Stimulated activated naive CD8-positive, alpha-beta T cell treated with anti-CD3 and anti-CD28 coated beads, Interleukin-15, Interleukin-2, amounts not matched to agents 100 ng/mL and 50 ng/mL, for 24 hours (primary cell): ENCODE data around the gene OPA1.

Experiments
- H3K27ac Mint-ChIP-seq: one replicate; pipeline ENCODE4 v1.8.0; 2021; ENCODE audit warnings: mild to moderate bottlenecking, mixed read lengths
- H3K27me3 Mint-ChIP-seq: one replicate; pipeline ENCODE4 v1.8.0; 2021; ENCODE audit warnings: mixed read lengths
- H3K36me3 Mint-ChIP-seq: one replicate; pipeline ENCODE4 v1.8.0; 2021; ENCODE audit warnings: low read depth, mixed read lengths
- H3K4me1 Mint-ChIP-seq: one replicate; pipeline ENCODE4 v1.8.0; 2021; ENCODE audit warnings: low read depth, mixed read lengths
- H3K4me3 Mint-ChIP-seq: one replicate; pipeline ENCODE4 v1.8.0; 2021; ENCODE audit warnings: mild to moderate bottlenecking, mixed read lengths
- H3K9me3 Mint-ChIP-seq: one replicate; pipeline ENCODE4 v1.8.0; 2021; ENCODE audit warnings: mixed read lengths

The OPA1 gene

DNA sequence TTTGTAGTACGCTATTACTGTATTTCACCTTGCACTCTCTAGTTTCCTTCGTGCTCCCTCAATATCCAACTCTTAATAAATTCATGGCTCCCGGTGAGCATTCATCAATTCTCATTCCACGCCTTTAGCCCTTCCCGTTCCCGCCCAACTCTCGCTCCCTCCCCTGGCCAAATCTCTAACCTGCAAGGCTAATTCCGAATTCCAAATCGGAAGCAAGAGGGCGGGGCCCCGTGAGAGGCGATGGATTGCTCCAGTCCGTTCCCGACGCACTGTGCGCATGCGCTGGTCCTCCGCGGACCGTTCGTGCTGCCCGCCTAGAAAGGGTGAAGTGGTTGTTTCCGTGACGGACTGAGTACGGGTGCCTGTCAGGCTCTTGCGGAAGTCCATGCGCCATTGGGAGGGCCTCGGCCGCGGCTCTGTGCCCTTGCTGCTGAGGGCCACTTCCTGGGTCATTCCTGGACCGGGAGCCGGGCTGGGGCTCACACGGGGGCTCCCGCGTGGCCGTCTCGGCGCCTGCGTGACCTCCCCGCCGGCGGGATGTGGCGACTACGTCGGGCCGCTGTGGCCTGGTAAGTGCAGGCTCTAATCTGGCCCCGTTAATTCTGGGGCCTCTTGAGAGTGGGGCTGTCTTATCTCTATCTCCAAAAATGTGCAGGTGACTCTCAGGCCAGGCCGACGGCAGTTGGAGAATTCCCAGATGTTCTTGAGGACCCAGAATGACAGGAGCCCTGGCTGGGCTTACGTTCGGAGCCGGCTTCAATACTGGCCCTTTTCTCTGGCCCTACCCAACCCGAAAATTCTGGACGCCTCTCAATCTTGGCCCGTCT, at the start of gene OPA1:
Gene OPA1, plus strand, starts transcription at position 368 of the 827 bp plus-strand sequence. Its CDS starts 170 bp downstream, at position 538.
- peaks cover 27% of the 10 kb centered on the region for H3K36me3 Mint-ChIP-seq
- peak within 1 kb of the TSS; percentile 100 for H3K27ac Mint-ChIP-seq
- H3K27me3 Mint-ChIP-seq, result no peaks in the 10 kb centered on the region
- no peaks in the 10 kb centered on the region for H3K9me3 Mint-ChIP-seq
- H3K4me1 Mint-ChIP-seq, result peaks cover 55% of the 10 kb centered on the region
- H3K4me3 Mint-ChIP-seq, result peak within 1 kb of the TSS; percentile 100

GRCh38 chr3:193544289-193544688, 48.7 kb upstream of the OPA1 start:
- no peaks in the 10 kb centered on the region for H3K36me3 Mint-ChIP-seq
- H3K4me1 Mint-ChIP-seq, result no peaks in the 10 kb centered on the region
- H3K9me3 Mint-ChIP-seq, result peaks cover 13% of the 10 kb centered on the region
- H3K27me3 Mint-ChIP-seq, result no peaks in the 10 kb centered on the region
- no peak overlapping the region for H3K27ac Mint-ChIP-seq
- H3K4me3 Mint-ChIP-seq, result no peak overlapping the region

GRCh38 chr3:193545304-193545703, 47.7 kb upstream of the OPA1 start:
- H3K27me3 Mint-ChIP-seq, result no peaks in the 10 kb centered on the region

GRCh38 chr3:193546129-193546528, 46.9 kb upstream of the OPA1 start:
- peaks cover 13% of the 10 kb centered on the region for H3K9me3 Mint-ChIP-seq
- H3K36me3 Mint-ChIP-seq, result no peaks in the 10 kb centered on the region
- H3K4me1 Mint-ChIP-seq, result no peaks in the 10 kb centered on the region
- H3K27ac Mint-ChIP-seq, result no peak overlapping the region
- no peaks in the 10 kb centered on the region for H3K27me3 Mint-ChIP-seq
- H3K4me3 Mint-ChIP-seq, result no peak overlapping the region

More at GRCh38 chr3:193545304-193545703, 47.7 kb upstream of the OPA1 start:
- Mint-ChIP-seq H3K4me3 (no peak overlapping the region), H3K4me1 (no peaks in the 10 kb centered on the region), H3K27ac (no peak overlapping the region), H3K36me3 (no peaks in the 10 kb centered on the region), H3K9me3 (peaks cover 13% of the 10 kb centered on the region)

DNA sequence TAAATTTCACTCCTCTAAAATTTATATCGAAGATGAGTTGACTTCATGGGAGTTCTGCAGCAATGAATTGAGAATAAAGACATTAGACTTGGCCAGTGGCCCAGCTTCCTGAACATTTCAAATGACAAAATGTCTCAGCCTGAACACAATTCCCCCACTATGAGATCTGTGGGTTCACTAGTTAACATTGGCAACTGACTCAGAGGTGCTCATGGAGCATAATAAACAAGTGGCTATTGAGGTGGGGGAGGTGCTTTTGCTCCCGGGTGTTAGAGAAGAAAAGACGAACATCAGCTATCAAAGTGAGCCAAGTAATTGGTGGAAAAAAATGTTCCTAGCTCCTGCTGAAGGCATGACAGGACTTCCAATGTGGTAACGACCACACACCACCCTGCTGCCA, 44.6 kb upstream of the OPA1 start:
- Mint-ChIP-seq H3K9me3 (peaks cover 13% of the 10 kb centered on the region), H3K4me1 (no peaks in the 10 kb centered on the region), H3K27ac (no peak overlapping the region)

GRCh38 chr3:193552923-193553322, 40.1 kb upstream of the OPA1 start:
- Mint-ChIP-seq H3K36me3 (no peaks in the 10 kb centered on the region), H3K4me1 (no peaks in the 10 kb centered on the region), H3K9me3 (no peaks in the 10 kb centered on the region), H3K27me3 (no peaks in the 10 kb centered on the region), H3K4me3 (no peak overlapping the region), H3K27ac (no peak overlapping the region)

More for the DNA sequence above, 44.6 kb upstream of the OPA1 start:
- H3K36me3 Mint-ChIP-seq, result no peaks in the 10 kb centered on the region
- no peaks in the 10 kb centered on the region for H3K27me3 Mint-ChIP-seq
- H3K4me3 Mint-ChIP-seq, result no peak overlapping the region

DNA sequence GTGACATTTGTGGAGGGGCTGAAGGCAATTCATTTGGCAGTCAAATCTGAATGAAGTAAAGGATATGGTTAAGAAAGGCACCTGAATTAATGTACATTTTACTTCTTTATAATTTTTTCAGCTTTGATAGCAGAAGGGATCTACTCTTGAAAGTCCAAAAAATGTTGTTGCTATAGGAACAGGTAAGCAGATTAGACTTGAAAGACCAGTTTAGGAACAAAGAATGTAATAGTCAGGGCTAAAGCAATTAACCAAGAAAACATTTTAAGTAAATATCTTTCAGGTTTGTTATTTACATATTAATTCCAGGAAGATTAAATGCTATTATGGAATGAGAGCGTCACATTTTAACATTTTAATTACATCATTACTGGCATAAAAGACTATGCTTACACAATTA, 39.4 kb upstream of the OPA1 start:
- no peaks in the 10 kb centered on the region for H3K9me3 Mint-ChIP-seq
- no peak overlapping the region for H3K4me3 Mint-ChIP-seq
- no peak overlapping the region for H3K27ac Mint-ChIP-seq
- no peaks in the 10 kb centered on the region for H3K4me1 Mint-ChIP-seq
- H3K27me3 Mint-ChIP-seq, result no peaks in the 10 kb centered on the region
- H3K36me3 Mint-ChIP-seq, result no peaks in the 10 kb centered on the region

GRCh38 chr3:193554811-193555210, 38.2 kb upstream of the OPA1 start, which contains the start of gene ATP13A4:
Gene ATP13A4 (minus strand): TSS chr3:193554895. CDS start chr3:193554799, 96 bp downstream.
- no peaks in the 10 kb centered on the region for H3K36me3 Mint-ChIP-seq
- no peaks in the 10 kb centered on the region for H3K9me3 Mint-ChIP-seq
- H3K4me1 Mint-ChIP-seq, result no peaks in the 10 kb centered on the region
- H3K27me3 Mint-ChIP-seq, result no peaks in the 10 kb centered on the region
- H3K4me3 Mint-ChIP-seq, result no peak within 1 kb of the TSS
- no peak within 1 kb of the TSS for H3K27ac Mint-ChIP-seq

DNA sequence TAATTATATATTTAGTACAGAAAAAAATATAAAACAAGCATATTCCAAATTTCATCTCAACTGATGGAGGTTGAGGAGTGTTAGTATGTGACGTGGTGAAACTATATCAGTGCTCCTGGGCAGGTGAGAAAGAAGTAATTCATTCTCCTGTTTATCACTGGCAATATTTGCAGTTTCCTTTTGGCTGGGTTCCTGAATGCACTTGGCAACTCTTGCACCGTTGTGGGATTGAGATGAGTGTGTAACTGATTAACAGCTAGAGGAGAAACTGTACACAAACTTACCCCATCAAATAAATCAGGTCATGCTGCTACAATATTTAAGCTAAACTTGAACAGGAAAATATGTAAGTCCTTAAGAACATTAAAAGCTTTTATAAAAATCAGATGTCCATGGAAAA, 36.2 kb upstream of the OPA1 start:
- Mint-ChIP-seq H3K27ac (no peak overlapping the region), H3K4me1 (no peaks in the 10 kb centered on the region), H3K27me3 (no peaks in the 10 kb centered on the region), H3K4me3 (no peak overlapping the region), H3K9me3 (no peaks in the 10 kb centered on the region), H3K36me3 (no peaks in the 10 kb centered on the region)

DNA sequence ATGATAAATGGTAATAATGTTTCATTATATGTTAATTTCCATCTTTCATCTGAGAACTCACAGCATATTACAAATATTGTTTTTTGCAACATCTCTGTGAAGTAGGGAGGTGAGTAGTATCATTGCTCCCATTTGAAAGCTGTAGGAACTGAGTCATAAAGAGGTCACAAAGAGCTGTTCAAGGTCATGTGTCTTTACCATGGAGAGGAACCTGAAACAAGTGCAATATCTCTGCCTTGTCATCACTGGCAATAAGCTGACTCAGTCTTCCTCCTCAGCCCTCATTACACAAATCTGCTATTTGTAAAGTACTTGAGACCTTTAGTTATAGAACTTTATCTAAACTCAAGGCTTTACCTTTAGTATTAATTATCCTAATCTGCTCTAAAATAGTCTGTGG, 33.9 kb upstream of the OPA1 start:
- Mint-ChIP-seq H3K36me3 (no peaks in the 10 kb centered on the region), H3K27ac (no peak overlapping the region), H3K27me3 (no peaks in the 10 kb centered on the region), H3K4me3 (no peak overlapping the region), H3K9me3 (no peaks in the 10 kb centered on the region), H3K4me1 (no peaks in the 10 kb centered on the region)

- H3K4me1 Mint-ChIP-seq, result no peaks in the 10 kb centered on the region
- no peaks in the 10 kb centered on the region for H3K36me3 Mint-ChIP-seq
- no peaks in the 10 kb centered on the region for H3K27me3 Mint-ChIP-seq
- no peak overlapping the region for H3K27ac Mint-ChIP-seq
- no peak overlapping the region for H3K4me3 Mint-ChIP-seq
- no peaks in the 10 kb centered on the region for H3K9me3 Mint-ChIP-seq
These were observed 32.9 kb upstream of the OPA1 start for GRCh38 chr3:193560091-193560490.

GRCh38 chr3:193560870-193561269, 32.1 kb upstream of the OPA1 start:
- no peaks in the 10 kb centered on the region for H3K36me3 Mint-ChIP-seq
- H3K27me3 Mint-ChIP-seq, result no peaks in the 10 kb centered on the region
- H3K27ac Mint-ChIP-seq, result no peak overlapping the region
- H3K9me3 Mint-ChIP-seq, result no peaks in the 10 kb centered on the region
- no peaks in the 10 kb centered on the region for H3K4me1 Mint-ChIP-seq
- no peak overlapping the region for H3K4me3 Mint-ChIP-seq

DNA sequence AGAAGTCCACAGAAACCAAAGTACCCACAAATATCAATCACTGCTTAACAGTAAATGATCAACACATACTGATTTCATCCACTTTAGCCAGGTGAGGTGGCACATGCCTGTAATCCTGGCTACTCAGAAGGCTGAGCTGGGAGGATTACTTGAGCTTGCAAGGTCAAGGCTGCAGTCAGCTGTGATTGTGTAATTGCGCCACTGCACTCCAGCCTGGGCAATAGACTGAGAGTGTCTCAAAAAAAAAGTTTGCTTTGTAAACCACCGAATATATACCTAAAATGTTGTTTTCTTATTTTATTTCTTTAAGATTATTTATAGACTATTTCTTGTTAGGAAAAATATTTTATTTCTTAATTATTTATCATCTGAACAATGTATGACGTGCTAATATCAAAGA, 29.6 kb upstream of the OPA1 start:
- Mint-ChIP-seq H3K27me3 (no peaks in the 10 kb centered on the region), H3K4me3 (no peak overlapping the region), H3K9me3 (no peaks in the 10 kb centered on the region), H3K36me3 (no peaks in the 10 kb centered on the region), H3K27ac (no peak overlapping the region), H3K4me1 (no peaks in the 10 kb centered on the region)

- H3K27me3 Mint-ChIP-seq, result no peaks in the 10 kb centered on the region
These were observed 29.0 kb upstream of the OPA1 start for GRCh38 chr3:193564012-193564411.

GRCh38 chr3:193569119-193569518, 23.9 kb upstream of the OPA1 start:
- H3K36me3 Mint-ChIP-seq, result no peaks in the 10 kb centered on the region
- H3K27ac Mint-ChIP-seq, result no peak overlapping the region
- no peak overlapping the region for H3K4me3 Mint-ChIP-seq
- H3K27me3 Mint-ChIP-seq, result no peaks in the 10 kb centered on the region
- H3K4me1 Mint-ChIP-seq, result no peaks in the 10 kb centered on the region
- H3K9me3 Mint-ChIP-seq, result no peaks in the 10 kb centered on the region

More at GRCh38 chr3:193564012-193564411, 29.0 kb upstream of the OPA1 start:
- no peaks in the 10 kb centered on the region for H3K36me3 Mint-ChIP-seq
- no peaks in the 10 kb centered on the region for H3K4me1 Mint-ChIP-seq
- H3K27ac Mint-ChIP-seq, result no peak overlapping the region
- no peaks in the 10 kb centered on the region for H3K9me3 Mint-ChIP-seq
- no peak overlapping the region for H3K4me3 Mint-ChIP-seq

- Mint-ChIP-seq H3K36me3 (no peaks in the 10 kb centered on the region), H3K27me3 (no peaks in the 10 kb centered on the region), H3K4me3 (no peak overlapping the region), H3K27ac (no peak overlapping the region), H3K9me3 (no peaks in the 10 kb centered on the region), H3K4me1 (no peaks in the 10 kb centered on the region)
These were observed 20.5 kb upstream of the OPA1 start for GRCh38 chr3:193572426-193572908.
